T-helper 9 cell (primary cell): ENCODE data around the gene SINHCAF.
"Not testable (repeated sequence)": the region's sequence is repeated elsewhere in the genome, so short reads cannot be mapped to it uniquely, and the experiment has no call there.

ENCODE experiments used
- DNase-seq: peaks from one replicate; pipeline ENCODE4 v3.0.0-alpha.2; 2020

Gene SINHCAF

DNA sequence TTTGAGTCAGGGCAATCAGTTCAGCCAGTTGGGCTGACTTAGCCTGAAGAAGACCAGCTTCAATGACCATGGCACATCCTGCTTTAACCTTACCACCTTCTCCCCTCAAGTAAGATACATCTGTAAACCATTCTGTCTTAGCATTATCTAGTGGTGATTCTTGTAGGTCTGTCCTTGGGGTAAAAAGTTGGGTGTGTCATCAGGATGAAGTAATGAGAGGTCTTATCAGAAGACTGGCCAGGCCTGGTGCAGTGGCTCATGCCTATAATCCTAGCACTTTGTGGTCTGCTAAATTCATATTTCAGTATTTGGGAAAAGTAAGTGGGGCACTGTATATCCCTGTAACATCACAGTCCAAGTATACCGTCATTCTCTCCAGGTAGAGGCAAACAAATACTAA, 19.1 kb downstream of the SINHCAF start:
- DNase-seq = no peak

DNA sequence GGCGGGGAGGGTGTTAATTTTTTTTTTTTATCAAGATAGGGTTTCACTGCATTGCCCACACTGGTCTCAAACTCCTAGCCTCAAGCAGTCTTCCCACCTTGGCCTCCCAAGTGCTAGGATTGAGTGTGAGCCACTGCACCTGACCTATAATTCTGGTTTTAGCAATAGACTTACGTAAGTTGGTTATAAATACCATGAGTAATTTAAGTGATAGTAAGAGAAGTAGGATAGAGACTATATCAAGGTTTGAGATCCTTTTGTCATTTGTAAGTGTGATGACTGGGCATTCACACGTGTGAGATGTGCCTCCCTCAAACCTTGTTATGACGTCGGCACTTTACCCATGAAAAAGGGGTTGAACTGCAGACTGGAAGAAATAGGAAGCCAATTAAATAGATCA, 22.5 kb downstream of the SINHCAF start:
- DNase-seq = no peak

DNA sequence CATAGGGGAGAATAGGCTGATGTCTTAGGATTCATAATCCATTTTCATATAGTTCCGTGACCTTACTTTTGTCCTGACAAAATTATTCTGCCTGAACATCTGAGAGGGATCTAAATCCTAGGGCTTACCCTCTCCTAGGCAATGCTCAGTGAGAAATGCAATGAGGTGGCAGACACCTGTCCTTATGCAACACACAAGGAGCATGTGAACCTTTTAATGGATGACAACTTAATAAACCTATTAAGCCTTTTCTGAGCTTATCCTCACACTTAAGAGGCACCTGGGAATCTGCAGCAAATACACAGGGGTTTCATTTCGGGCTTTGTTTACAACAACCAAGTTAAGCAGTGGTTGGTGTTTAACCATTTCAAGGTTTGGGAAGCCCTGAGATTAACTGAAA, 24.6 kb downstream of the SINHCAF start:
- DNase-seq = no peak

DNA sequence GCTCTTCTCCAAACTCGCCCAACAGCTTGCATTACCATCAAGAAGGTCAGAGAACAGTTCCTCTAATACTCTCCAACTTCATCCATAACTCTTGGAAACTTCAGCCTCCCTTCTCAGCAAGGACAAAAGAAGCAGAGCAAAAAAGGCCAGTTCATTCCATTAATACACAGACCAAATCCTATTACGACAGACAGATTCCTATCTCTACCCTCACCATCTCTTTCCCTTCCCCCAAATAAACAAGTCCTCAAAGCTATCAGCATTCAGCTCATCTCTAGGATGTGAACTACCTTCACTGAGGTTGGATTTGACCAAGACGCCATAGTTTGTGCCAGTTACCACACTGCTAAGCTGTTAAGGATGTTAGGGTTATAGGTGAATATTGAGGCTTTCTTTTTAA, 25.2 kb downstream of the SINHCAF start:
- DNase-seq = no peak

DNA sequence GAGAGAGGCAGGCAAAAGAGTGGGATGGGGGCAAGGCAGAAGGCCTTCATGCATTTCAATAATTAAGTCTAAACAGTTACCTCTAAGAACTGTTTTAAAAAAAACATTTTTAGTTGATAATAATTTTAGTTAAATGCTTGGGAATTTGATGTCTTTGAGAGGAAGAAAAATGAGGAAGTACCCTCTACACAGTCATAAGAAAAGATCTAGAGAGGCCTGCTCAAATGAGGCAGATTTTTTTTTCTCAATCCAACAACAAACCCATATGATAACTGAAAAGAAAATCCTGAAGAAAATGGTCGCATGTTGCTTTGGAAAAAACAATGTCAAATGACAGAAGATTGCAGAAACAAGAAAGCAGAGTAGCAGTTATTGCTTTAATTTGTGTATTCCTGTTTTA, 25.6 kb downstream of the SINHCAF start:
- no peak for DNase-seq

DNA sequence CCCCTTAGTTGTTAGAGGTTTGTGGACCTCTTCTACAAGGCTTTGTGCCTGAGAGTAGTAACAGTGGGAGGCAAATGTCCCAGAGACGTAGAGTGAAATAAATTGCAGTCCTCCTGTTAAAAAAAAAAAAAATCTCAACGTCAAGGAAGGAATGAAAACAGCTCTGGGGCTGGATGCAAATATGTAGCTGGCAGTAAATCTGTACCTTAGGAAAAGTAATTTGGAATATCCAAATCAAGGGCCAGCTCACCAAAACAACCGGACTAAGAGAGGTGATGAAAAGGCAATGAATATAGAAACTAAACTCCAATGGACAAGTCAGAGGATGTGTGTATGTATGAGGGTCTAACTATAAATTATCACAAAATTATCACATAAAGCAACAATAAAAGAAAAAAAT, 27.0 kb downstream of the SINHCAF start:
- no peak for DNase-seq

DNA sequence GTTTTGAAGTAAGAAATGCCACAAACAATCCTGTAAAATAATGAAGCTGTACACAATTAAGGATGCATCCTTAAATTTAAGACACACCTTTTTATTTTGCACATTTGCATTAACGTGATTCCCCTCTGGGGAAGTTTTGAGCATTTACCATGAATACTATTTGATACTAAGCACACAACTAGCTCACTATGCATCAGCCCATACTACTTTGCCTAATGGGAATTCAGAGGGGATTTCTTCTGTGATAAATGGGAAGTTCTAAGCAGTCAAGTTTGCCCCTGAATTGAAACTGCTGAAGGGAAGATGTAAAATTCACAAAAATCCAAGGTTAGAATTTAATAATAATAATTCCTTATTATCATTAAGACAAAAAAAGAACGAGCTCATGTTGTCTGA, 27.4 kb downstream of the SINHCAF start:
- no peak for DNase-seq

DNA sequence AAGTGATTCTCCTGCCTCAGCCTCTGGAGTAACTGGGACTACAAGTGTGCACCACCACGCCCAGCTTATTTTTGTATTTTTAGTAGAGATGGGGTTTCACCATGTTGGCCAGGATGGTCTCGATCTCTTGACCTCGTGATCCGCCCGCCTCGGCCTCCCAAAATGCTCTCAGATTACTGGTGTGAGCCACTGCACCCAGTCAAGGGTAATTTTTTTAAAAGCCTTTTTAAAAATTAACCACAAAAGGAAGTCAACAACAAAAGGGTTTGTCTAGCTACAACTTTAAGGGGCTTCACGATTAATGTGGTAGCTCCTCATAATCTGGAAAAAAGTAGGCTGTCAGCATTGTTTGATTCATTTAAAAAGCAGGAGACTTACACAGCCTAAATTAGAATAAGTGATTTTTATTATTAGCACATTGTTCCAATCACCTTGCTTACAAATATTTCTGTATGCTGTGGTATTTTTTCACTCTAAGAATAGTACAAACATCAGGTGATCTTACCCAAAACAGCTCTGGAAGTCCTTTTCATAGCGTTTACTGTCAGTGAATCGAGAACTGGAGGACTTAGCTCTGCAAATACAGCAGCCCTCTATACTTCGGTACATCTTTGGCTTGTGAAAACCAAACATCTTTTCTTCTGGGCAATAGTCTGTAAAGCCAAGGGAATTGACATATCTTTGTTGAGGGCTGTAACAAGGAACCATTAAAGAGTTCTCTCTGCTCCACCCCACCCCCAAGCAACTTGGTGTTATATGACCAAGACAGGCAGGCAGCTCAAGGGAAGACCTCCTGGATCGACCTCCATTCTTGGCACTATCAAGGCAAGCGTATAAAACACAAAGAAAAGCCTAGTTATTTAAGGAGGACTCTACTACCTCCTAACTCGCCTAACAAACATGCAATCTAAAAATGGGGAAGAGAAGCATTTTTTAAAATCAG, 28.1 kb downstream of the SINHCAF start:
- no peak for DNase-seq

DNA sequence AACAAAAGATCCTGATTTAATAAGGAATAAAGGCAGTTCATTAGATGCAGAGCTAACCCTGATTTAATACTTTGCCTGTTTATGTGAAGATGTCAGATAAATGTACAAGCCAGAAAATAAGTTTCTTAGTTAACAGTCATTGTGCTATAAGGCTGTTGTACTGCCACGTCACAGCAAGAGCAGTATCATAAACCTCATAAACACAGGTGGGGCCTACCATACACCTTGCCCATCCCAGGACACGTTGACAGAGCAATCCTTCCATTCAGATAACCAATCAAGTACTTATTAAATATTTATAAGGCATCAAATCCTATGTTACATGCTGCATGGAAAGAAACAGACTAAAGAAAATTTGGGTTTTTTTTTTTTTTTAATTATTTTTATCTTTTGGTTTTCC, 36.5 kb downstream of the SINHCAF start:
- no peak for DNase-seq

DNA sequence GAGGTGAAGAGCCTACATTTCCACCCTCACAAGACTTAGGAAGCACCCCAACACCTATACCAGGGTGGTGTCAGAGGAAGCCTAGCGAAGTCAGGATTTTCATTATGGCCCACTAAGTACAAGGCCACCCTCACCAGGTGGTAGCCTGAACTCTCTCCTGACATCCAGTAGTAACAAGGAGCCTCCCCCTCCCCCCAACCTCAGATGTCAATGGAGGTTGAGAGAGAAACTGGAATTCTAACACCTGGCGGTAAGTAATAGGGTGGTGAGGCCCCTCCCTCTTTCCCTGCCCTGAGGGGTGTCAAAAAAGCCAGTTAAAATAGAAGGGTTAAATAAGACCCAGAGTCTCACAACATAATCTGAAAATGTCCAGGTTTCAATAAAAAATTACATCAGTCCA, 37.6 kb downstream of the SINHCAF start:
- no peak for DNase-seq

DNA sequence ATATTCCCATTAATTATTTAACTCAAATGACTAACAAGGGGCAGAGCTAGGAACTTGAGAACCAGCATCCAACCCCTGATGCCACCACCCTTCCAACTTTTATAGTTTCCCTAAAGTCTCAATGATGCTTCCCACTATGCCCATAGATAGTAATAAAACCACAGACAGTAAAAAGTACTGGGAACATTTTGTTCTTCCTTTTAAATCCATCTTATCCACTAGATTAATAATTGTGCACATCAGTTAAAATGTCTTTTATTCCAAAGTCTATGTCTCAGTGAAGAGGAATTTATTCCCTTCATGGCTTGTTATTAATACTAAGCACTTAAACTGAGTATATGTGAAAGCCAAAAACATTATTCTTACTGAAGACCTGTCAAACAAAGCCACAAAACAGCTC, 45.8 kb downstream of the SINHCAF start:
- no peak for DNase-seq

DNA sequence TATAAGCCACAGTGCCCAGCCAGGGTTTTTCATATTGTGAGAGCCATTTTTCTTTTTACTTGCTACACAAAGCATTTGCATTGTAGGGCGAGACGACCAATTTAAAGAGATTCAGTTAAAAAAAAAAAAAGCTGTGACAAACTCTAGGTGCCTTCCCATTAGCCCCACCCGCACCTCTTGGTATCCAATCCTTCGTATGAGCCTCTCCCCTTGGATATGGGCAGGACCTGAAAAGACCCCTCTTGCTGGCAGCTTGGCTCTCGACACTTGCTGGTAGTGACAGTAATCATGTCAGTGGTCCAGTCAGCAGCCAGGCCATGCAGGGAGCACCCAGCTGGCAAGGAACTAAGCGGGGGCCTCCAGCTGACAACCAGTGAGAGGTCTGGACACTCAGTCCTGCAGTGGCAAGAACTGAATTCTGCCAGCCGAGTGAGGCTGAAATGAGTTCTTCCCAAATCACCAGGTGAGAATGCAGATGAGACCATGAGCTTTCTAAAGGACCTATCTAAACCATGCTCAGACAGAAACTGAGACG, 46.5 kb downstream of the SINHCAF start:
- DNase-seq = no peak

DNA sequence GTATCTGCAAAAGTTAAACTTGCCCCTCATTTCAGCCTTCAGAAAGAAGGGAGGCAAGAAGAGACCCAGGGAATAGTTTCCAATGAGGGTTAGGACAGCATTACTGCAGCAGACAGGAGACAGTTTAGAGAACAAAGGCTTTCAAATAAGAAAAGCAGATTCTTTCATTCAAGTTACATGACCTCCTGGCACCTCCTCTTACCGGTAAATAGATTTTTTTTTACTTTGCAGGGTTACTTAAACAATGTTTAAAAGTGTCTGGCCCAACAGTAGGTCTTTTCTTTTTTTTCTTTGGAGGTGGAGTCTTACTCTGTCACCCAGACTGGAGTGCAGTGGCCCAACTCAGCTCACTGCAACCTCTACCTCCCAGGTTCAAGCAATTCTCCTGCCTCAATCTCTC, 47.1 kb downstream of the SINHCAF start:
- DNase-seq = no peak

DNA sequence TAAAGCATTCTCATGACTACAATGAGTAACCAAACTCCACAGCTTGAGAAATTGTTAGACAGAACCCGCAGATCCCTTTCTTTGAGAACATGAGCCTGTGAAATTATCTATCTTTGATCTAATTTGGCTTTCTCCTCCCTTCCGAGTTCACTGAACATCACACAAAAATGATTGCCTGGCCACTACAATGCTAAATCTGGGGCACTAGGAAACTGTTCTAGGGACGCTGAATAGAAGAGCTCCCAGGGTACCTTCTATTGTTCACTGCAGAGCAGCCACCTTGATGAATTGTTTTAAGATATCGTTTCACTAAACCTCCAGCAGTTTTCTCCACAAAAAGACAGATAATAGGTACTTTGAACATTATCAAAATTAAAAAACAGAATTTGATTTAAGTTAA, 47.5 kb downstream of the SINHCAF start:
- DNase-seq = no peak

DNA sequence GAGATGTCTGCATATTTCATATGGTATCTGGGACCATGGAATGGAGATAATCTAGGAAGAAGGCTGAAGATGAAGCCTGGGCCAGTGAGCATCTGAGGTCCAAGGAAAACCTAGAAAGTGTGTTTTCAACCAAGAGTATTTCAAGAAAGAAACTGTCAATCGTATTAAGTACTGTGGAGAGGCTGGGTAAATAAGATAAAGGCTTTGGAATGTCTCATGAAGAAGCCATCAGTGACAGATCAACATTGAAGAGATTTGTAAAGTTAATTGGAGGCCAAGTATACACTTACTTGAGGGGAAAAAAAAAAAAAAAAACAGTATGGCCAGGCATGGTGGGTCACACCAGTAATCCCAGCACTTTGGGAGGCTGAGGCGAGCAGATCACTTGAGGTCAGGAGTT, 48.9 kb downstream of the SINHCAF start:
- DNase-seq = no peak

DNA sequence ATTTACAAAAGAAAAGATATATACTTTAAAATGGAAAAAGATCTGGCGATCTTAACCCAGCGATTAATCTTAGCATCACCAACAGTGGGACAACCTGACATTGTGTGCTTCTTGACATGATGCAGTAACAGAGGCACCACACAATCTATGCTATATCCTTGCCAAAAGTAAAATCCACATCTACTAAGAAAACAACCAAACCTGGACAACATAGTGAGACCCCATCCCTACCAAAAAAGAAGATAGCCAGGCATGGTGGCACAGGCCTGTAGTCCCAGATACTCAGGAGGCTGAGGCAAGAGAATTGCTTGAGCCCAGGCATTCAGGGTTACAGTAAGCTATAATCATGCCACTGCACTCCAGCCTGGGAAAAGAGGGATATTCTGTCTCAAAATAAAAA, 50.5 kb downstream of the SINHCAF start:
- DNase-seq = no peak

DNA sequence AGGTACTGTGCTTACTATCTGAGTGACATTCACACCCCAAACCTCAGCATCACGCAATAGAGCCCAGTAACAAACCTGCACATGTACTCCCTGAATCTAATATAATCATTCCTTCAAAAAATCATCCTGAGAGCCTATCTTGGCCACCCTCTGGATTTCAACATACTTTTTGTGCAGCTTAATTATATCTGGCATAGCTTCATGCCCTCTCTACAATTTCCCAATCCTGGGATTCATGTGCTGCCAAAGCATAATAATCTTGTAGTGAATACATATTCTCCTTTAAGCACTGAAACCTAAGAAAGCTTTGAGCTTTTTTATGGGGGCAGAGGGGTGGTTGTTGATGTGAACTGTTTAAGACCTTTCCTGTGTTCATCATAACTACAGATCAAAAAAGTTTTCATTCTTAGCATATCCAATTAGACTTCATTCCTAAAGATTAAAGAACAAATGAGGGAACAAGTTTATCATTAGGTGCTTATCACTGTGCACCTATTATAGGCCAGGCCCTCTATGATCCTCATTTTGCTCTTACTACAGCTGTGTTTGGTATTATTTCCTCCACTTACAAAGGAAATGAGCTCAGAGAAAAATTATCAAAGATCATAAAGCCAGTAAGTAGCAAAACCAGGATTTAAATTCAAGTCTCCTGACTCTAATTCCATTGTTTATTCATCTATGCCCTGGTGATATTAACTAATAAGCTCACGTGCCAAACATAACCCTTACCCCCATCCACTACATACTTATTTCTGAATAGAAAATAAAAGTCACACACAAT, 51.2 kb downstream of the SINHCAF start:
- DNase-seq = no peak

DNA sequence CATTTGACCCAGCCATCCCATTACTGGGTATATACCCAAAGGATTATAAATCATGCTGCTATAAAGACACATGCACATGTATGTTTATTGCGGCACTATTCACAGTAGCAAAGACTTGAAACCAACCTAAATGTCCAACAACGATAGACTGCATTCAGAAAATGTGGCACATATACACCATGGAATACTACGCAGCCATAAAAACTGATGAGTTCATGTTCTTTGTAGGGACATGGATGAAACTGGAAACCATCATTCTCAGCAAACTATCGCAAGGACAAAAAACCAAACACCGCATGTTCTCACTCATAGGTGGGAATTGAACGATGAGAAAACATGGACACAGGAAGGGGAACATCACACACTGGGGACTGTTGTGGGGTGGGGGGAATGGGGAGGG, 52.2 kb downstream of the SINHCAF start:
- DNase-seq = not testable (repeated sequence)

DNA sequence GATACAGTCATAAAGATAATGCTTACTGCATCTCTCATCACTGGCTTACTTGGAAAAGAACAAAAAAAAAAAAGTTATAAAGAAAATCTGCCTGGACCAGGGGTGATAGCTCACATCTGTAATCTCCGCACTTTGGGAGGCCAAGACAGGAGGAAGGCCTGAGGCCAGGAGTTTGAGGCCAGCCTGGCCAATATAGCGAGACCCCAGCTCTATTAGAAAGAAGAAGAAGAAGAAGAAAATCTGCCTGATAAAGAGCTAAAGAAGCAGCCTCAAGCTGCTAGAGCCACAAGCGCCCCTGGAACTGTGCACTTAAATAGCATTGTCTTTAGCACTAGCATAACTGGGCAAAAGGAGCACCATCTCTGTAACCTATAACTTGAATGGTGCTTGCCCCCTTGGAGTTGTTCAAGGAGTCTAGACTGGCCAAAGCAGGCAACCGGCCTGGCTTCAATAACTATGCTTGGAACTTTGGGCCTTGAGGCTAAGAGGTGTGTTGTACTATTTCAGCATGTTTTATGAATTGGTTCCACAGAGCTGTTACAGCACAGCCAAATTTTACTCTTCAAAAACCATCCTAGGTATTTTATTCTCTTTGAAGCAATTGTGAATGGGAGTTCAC, 53.2 kb downstream of the SINHCAF start:
- no peak for DNase-seq

DNA sequence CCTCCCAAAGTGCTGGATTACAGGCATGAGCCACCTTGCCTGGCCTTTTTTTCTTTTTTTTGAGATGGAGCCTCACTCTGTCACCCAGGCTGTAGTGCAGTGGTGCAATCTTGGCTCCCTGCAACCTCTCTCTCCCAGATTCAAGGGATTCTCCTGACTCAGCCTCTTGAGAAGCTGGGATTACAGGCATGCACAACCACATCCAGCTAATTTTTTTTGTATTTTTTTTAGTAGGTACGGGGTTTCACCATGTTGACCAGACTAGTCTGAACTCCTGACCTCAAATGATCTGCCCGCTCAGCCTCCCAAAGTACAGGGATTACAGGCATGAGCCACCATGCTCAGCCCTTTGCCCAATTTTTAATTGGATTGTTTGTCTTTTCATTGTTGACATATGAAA, 58.0 kb downstream of the SINHCAF start:
- no peak for DNase-seq

DNA sequence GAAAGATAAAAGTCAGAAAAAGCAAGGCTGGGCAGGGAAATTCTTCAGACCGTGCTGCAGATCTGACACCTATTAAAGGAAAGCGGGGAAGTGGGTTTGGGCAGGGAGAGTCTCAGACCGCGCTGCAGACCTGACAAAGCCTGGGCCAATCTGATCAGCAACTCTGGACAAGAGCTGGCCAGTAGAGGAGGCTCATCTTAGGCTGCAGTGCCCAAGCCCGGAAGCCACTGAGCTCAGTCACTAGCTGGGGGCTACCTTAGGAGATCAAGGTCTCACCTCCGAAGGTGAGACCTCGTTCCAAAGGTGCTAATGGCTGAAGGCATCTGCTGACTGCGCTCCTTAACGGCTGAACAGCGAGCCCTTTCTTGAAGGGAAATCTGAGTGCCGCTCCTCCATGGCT, 60.2 kb downstream of the SINHCAF start:
- no peak for DNase-seq

DNA sequence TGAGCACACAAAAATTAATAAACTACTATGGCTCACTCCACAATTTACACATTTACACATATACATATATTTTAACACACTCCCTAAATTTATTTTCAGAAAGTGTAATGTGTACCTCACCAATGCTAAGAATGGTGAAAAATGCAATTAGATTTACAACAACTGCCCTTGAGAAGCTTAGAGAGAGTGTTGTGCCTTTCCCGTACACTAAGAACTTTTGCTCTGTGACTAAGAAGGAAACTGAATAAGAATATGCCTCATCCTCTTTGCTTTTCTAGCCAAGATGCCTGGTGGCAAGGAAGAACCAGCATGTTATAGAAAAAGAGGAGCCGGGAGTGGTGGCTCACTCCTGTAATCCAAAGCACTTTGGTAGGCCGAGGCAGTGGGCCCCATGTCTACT, 62.3 kb downstream of the SINHCAF start:
- DNase-seq = no peak

DNA sequence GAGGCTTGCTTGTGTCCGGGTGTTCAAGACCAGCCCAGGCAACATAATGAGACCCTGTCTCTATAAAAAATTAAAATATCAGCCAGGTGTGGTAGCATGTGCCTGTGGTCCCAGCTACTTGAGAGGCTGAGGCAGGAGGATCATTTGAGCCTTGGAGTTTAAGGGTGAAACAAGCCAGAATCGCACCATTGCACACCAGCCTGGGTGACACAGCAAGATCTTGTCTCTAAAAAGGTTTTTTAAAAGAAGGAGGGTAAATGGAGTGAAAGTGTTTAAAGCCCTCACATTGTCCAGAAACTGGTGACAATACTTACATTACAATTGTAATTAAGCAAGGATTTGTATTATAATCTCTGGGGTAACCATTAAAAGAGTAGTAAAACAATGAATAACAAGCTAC, 64.2 kb downstream of the SINHCAF start:
- no peak for DNase-seq

DNA sequence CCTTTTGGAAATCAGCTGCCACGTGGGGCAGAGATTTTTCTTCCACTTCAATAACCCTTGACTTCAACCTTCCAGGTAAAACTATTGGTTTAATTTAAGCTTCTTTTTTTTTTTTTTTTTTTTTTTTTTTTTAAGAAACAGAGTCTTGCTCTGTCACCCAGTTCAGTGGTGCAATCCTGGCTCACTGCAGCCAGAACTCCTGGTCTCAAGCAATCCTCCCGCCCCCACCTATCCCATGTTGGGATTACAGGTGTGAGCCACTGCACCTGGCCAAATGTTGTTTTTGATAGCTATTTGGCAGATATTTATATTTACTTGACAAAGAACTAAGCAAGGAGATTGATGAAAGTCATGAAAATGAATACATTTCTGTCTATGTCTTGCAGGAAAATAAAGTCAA, 65.1 kb downstream of the SINHCAF start:
- DNase-seq = no peak
